Fibroblast of pulmonary artery (primary cell): ENCODE results near the gene BBIP1.

Experiments used
- DNase-seq: peaks from one replicate; pipeline ENCODE4 v3.0.0-alpha.2; 2010; ENCODE audit warnings: low read depth
- H3K4me3 ChIP-seq: replicated peaks from 2 replicates; pipeline ENCODE4 v1.5.1; 2011; ENCODE audit warnings: low read depth, mild to moderate bottlenecking, control low read depth, low read length, moderate library complexity
- TF ChIP-seq, protein P1 (sequence below): IDR thresholded peaks from 2 replicates; pipeline ENCODE4 v1.5.1; 2011; ENCODE audit warnings: mild to moderate bottlenecking, control low read depth, low read length, inconsistent platforms; ENCODE audit errors: missing control alignments

Gene BBIP1

GRCh38 chr10:110946496-110946895 lies 27.5 kb upstream of the BBIP1 start:
- H3K4me3 ChIP-seq: no peak overlapping the region
- no peak for DNase-seq
- TF ChIP-seq, protein P1, sequence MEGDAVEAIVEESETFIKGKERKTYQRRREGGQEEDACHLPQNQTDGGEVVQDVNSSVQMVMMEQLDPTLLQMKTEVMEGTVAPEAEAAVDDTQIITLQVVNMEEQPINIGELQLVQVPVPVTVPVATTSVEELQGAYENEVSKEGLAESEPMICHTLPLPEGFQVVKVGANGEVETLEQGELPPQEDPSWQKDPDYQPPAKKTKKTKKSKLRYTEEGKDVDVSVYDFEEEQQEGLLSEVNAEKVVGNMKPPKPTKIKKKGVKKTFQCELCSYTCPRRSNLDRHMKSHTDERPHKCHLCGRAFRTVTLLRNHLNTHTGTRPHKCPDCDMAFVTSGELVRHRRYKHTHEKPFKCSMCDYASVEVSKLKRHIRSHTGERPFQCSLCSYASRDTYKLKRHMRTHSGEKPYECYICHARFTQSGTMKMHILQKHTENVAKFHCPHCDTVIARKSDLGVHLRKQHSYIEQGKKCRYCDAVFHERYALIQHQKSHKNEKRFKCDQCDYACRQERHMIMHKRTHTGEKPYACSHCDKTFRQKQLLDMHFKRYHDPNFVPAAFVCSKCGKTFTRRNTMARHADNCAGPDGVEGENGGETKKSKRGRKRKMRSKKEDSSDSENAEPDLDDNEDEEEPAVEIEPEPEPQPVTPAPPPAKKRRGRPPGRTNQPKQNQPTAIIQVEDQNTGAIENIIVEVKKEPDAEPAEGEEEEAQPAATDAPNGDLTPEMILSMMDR: no peak

DNA sequence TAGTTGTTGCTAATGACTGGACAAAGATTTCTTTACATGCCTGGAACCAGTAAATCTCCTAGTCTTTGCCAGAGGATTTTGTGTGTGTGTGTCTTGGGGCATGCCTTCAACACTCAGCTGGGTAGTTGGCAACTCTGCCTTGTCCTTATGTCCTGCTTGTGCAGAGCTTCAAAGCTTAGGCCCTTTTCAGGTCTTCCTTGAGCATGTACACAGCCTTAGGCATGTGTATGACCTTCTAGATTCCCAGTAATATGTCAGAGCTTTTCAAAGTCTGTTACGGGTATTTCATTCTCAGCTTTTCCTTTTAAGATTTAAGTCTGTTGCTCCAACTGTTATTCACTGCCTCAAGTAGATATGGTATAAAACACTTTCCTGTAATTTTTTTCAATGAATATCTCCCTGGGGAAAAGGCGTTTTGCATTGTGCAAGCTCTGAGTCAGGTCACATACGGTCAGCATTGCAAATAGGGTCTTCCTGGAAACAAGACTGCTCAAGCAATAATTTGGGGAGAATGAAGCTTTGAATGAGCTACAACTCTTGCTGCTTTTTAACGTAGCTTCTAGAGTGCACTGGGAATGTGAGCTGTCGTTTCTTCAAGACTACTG lies 25.9 kb upstream of the BBIP1 start:
- TF ChIP-seq, protein P1: no peak
- peak; percentile 90 for DNase-seq
- no peak overlapping the region for H3K4me3 ChIP-seq

- TF ChIP-seq, protein P1: no peak
Observed at GRCh38 chr10:110939419-110939818, 20.4 kb upstream of the BBIP1 start.

GRCh38 chr10:110936757-110937156 lies 17.8 kb upstream of the BBIP1 start:
- no peak for DNase-seq
- TF ChIP-seq, protein P1: no peak
- H3K4me3 ChIP-seq: no peak overlapping the region

More at GRCh38 chr10:110939419-110939818, 20.4 kb upstream of the BBIP1 start:
- no peak overlapping the region for H3K4me3 ChIP-seq
- no peak for DNase-seq

- TF ChIP-seq, protein P1: no peak
- no peak for DNase-seq
Observed at GRCh38 chr10:110932505-110933180, 13.7 kb upstream of the BBIP1 start.

DNA sequence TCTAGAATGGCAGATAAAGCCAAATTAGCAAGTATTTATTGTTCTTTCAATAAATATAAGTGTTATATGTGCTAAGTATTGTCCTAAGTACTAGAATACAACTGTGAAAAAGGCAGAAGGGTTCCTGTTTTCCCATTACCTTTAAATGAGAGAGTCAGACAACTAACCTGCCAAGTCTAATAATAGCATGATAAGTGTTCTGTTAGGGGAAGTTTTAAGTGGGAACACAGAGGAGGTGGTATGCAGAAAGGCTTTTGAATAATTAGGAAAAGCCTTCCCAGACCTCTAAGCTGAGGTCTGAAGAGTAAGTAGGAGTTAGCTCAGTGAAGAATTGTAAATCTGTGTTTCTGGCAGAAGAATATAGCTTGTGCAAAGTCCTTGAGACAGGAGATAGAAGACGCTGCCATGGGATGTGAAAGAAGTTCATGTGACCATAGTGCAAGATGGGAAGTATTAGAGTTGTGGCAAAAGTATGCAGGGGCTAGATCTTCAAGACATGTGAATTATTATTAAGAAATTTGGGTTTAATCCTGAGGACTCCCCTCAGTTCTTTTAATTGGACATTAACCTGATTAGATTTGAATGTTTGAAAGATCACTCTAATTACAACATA lies 12.9 kb upstream of the BBIP1 start:
- no peak for DNase-seq
- no peak overlapping the region for H3K4me3 ChIP-seq
- TF ChIP-seq, protein P1: no peak

More at GRCh38 chr10:110932505-110933180, 13.7 kb upstream of the BBIP1 start:
- no peak overlapping the region for H3K4me3 ChIP-seq
